GM19463 (cell line): Measurements from ENCODE around the gene HTR3B.
"Not testable (repeated sequence)": the region's sequence is repeated elsewhere in the genome, so short reads cannot be mapped to it uniquely, and the experiment has no call there.

Experiments used
- ATAC-seq: cut with Tn5 transposase; IDR thresholded peaks from one replicate; pipeline ENCODE4 v1.9.1; 2021; ENCODE audit warnings: mild to moderate bottlenecking, moderate library complexity; ENCODE audit not compliant: unreplicated experiment

HTR3B gene

GRCh38 chr11:113937918-113938317 lies 33.3 kb downstream of the HTR3B start:
- no peak for ATAC-seq

- ATAC-seq, result no peak
Observed at GRCh38 chr11:113942256-113942655, 37.7 kb downstream of the HTR3B start.

GRCh38 chr11:113946162-113946561 lies 41.6 kb downstream of the HTR3B start:
- ATAC-seq, result not testable (repeated sequence)

GRCh38 chr11:113947994-113948393 lies 43.4 kb downstream of the HTR3B start:
- ATAC-seq, result no peak

GRCh38 chr11:113949891-113950290 lies 45.3 kb downstream of the HTR3B start:
- ATAC-seq, result no peak

GRCh38 chr11:113951537-113951936 lies 46.9 kb downstream of the HTR3B start:
- ATAC-seq, result no peak

GRCh38 chr11:113952070-113952469 lies 47.5 kb downstream of the HTR3B start:
- ATAC-seq, result no peak

GRCh38 chr11:113952588-113952987 lies 48.0 kb downstream of the HTR3B start:
- ATAC-seq, result no peak

GRCh38 chr11:113954235-113954634 lies 49.6 kb downstream of the HTR3B start:
- no peak for ATAC-seq

GRCh38 chr11:113956986-113957385 lies 52.4 kb downstream of the HTR3B start:
- no peak for ATAC-seq

GRCh38 chr11:113960702-113961330 lies 56.2 kb downstream of the HTR3B start:
- ATAC-seq, result no peak

- no peak for ATAC-seq
Observed at GRCh38 chr11:113967361-113967760, 62.8 kb downstream of the HTR3B start.

- no peak for ATAC-seq
Observed at GRCh38 chr11:113971506-113972195, 67.1 kb downstream of the HTR3B start.

GRCh38 chr11:113974741-113975470 lies 70.3 kb downstream of the HTR3B start, which contains the start of gene HTR3A:
Gene HTR3A, plus strand, starts transcription at chr11:113975108. Its CDS starts 218 bp downstream, at chr11:113975326.
- no peak for ATAC-seq

GRCh38 chr11:113977071-113977490 lies 72.5 kb downstream of the HTR3B start:
- ATAC-seq, result no peak

- ATAC-seq, result no peak
Observed at GRCh38 chr11:113977701-113978100, 73.1 kb downstream of the HTR3B start.

GRCh38 chr11:113979431-113979830 lies 74.8 kb downstream of the HTR3B start:
- no peak for ATAC-seq

- no peak for ATAC-seq
Observed at GRCh38 chr11:113980785-113981184, 76.2 kb downstream of the HTR3B start.

- no peak for ATAC-seq
Observed at GRCh38 chr11:113982306-113982705, 77.7 kb downstream of the HTR3B start.

- ATAC-seq, result no peak
Observed at GRCh38 chr11:113984781-113985180, 80.2 kb downstream of the HTR3B start.

- ATAC-seq, result no peak
Observed at GRCh38 chr11:113985906-113986305, 81.3 kb downstream of the HTR3B start.
